ENCODE measurements around the gene GRPEL1. TPM values are rescaled to one million over a fixed set of nuclear protein-coding genes. Genes with fewer than 3 reads are reported as not detected.

The GRPEL1 gene
- total and polyA plus RNA-seq, 8 donors = 20.1 to 33.9 (median 28.5) TPM

DNA sequence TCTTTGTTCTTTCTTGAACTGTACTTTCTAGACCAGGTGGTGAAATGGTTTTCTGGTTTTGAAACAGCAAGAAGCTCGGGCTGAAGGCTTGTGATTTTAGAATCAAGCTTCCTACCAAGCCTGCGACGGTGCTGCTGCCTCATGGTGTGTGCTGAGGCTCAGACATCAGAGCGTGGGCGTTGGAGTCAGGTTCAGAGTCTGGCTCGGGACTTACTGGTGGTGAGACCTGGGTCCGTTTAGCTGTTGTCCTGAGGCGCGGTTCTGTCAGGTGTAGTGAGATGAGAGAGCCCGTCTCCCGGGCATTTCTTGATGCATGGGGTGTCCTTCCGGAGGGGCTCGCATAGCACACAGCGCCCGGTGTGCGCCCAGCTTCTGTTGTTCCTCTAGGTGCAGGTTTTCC lies 44.4 kb downstream of the GRPEL1 start:
- no peak for ATAC-seq
- no peak for DNase-seq
- intact Hi-C loops (cut with DNase I) = no loop called here

DNA sequence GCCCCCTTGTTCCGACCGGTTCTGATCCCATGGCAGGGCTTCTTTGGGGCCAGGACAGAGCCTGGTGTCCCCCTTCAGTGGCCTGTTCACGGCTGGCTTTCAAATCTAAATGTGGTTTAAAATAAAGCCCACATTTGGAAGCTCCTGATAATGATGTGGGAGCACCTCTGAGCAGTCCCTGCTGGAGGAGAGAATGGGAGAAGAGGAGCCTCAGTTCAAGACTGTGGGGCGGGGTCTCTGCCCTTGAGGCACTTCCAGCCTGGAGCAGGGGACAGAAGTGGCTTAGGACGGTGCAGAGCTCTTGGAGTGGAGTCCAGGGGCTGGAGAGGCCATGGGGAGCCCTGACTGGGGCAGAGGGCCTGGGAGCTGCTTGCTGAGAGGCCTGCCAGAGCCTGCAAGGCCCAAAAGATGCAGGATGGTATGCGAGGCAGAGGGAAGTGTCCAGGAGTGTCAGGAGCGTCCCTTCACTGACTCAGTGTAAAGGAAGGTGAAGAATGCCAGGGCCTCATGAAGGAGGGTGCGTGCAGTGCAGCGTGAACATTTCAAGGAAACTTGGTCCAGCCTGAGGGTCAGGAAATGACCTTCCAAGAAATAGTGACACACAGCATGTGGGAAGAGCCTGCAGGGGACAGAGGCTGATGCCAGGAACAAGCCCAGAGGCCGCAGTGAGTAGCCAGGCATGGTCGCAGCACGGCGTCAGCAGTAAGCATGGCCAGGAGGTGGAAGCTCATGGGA lies 45.8 kb downstream of the GRPEL1 start:
- TF ChIP-seq, protein P1, sequence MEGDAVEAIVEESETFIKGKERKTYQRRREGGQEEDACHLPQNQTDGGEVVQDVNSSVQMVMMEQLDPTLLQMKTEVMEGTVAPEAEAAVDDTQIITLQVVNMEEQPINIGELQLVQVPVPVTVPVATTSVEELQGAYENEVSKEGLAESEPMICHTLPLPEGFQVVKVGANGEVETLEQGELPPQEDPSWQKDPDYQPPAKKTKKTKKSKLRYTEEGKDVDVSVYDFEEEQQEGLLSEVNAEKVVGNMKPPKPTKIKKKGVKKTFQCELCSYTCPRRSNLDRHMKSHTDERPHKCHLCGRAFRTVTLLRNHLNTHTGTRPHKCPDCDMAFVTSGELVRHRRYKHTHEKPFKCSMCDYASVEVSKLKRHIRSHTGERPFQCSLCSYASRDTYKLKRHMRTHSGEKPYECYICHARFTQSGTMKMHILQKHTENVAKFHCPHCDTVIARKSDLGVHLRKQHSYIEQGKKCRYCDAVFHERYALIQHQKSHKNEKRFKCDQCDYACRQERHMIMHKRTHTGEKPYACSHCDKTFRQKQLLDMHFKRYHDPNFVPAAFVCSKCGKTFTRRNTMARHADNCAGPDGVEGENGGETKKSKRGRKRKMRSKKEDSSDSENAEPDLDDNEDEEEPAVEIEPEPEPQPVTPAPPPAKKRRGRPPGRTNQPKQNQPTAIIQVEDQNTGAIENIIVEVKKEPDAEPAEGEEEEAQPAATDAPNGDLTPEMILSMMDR (IDR thresholded peaks at IDR 0.05) = no peak
- ATAC-seq (peak; percentile 27), DNase-seq (no peak)
- H3K36me3 ChIP-seq = peaks cover 0 to 95% of the 10 kb centered on the region in 2 donors
- H3K27ac ChIP-seq = no peak overlapping the region
- no peak overlapping the region for H3K4me3 ChIP-seq
- intact Hi-C loops (cut with DNase I) = no loop called here
- H3K9me3 ChIP-seq = no peaks in the 10 kb centered on the region
- no peaks in the 10 kb centered on the region for H3K27me3 ChIP-seq
- no peaks in the 10 kb centered on the region for H3K4me1 ChIP-seq

More for the DNA sequence above, 44.4 kb downstream of the GRPEL1 start:
- H3K4me3 ChIP-seq = no peak overlapping the region
- H3K36me3 ChIP-seq = peaks cover 0 to 89% of the 10 kb centered on the region in 2 donors
- no peaks in the 10 kb centered on the region for H3K4me1 ChIP-seq
- no peaks in the 10 kb centered on the region for H3K27me3 ChIP-seq
- no peak overlapping the region for H3K27ac ChIP-seq
- TF ChIP-seq, protein P1 (IDR thresholded peaks at IDR 0.05) = no peak
- no peaks in the 10 kb centered on the region for H3K9me3 ChIP-seq

DNA sequence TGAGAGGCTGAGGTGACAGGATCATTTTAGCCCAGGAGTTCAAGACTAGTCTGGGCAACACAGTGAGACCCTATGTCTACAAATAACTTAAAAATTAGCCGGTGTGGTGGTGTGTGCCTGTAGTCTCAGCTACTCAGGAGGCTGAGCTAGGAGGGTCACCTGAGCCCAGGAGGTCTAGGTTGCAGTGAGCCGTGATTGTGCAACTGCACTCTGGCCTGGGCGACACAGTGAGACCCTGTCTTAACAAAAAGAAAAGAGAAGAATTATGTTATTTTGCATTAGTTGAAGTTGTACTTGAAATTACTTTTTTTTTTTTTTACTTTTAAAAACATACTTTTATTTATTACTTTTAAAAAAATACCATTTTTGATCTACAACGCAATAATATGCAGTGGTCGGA lies 46.5 kb downstream of the GRPEL1 start:
- peaks cover 0 to 95% of the 10 kb centered on the region in 2 donors for H3K36me3 ChIP-seq
- intact Hi-C loops (cut with DNase I) = no loop called here
- H3K27ac ChIP-seq = no peak overlapping the region
- TF ChIP-seq, protein P1 (IDR thresholded peaks at IDR 0.05) = no peak
- ATAC-seq (no peak), DNase-seq (no peak)
- H3K27me3 ChIP-seq = no peaks in the 10 kb centered on the region
- no peak overlapping the region for H3K4me3 ChIP-seq
- H3K4me1 ChIP-seq = no peaks in the 10 kb centered on the region
- no peaks in the 10 kb centered on the region for H3K9me3 ChIP-seq

DNA sequence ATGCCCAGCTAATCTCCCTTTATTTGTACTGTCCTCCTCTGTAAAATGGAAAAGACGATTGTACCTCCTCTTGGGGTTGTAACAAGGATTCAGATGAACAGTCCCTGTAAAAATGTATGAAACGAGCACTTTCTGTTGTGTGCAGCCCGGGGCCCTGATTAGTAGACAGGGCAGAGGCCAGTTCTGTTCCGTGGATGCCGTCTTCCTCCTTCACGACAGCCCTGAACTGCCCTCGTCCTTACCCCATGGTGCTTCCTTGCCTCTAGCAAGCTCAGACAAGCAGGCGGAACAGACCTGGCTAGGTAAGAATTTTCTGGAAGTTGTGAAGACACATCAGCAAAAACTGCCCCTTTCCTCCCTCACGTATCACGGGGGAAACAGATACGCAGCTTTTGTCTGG lies 47.0 kb downstream of the GRPEL1 start:
- Histone ChIP-seq H3K36me3 (peaks cover 0 to 95% of the 10 kb centered on the region in 2 donors), H3K27me3 (no peaks in the 10 kb centered on the region), H3K4me3 (no peak overlapping the region), H3K4me1 (no peaks in the 10 kb centered on the region), H3K27ac (no peak overlapping the region), H3K9me3 (no peaks in the 10 kb centered on the region)
- ATAC-seq (no peak), DNase-seq (no peak)
- intact Hi-C loops (cut with DNase I) = no loop called here
- TF ChIP-seq, protein P1 (IDR thresholded peaks at IDR 0.05) = no peak

DNA sequence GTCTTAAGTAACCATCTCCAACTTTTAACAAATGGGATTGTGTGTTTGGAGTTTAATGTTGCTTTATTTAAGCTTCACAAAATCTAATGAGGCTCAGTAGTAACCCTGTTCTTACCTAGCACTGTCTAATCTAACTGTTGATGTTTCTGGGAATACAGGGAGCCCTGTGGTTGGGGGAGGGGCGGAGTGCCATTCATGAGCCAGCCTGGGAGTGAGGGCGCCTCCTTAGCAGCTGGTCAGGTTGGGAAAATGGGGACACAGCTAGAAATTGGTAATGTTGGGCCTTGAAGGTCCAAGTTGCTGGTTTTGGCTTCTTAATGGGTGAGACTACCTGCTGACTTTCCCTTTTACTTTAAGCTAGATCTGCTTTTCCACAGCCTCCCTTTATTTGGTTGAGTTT lies 47.6 kb downstream of the GRPEL1 start:
- TF ChIP-seq, protein P1 (IDR thresholded peaks at IDR 0.05) = no peak
- peaks cover 0 to 95% of the 10 kb centered on the region in 2 donors for H3K36me3 ChIP-seq
- no peak for ATAC-seq
- intact Hi-C loops (cut with DNase I) = no loop called here
- no peaks in the 10 kb centered on the region for H3K27me3 ChIP-seq
- H3K4me1 ChIP-seq = no peaks in the 10 kb centered on the region
- DNase-seq = no peak
- H3K27ac ChIP-seq = no peak overlapping the region
- no peak overlapping the region for H3K4me3 ChIP-seq
- H3K9me3 ChIP-seq = no peaks in the 10 kb centered on the region
